HL-60 (cell line): ENCODE data around the gene BCL3.

ENCODE experiments used
- DNase-seq, 2 experiments: peaks; one replicate each; pipeline ENCODE4 v3.0.0-alpha.2; 2010 to 2020; ENCODE audit warnings: low read depth in 1 of 2, low spot score in 1 of 2
- H3K27ac ChIP-seq: fragments of 250-450 bp; sonication (Bioruptor Pico); replicated peaks from 2 replicates; pipeline ENCODE4 v1.5.1; 2020; ENCODE audit warnings: mild to moderate bottlenecking, moderate library complexity
- H3K27me3 ChIP-seq: fragments of 250-450 bp; sonication (Bioruptor Pico); 2 replicates; pipeline ENCODE4 v1.5.1; 2021; ENCODE audit warnings: mild to moderate bottlenecking, moderate library complexity; ENCODE audit not compliant: insufficient read depth, poor library complexity, severe bottlenecking
- H3K4me3 ChIP-seq: replicated peaks from 2 replicates; pipeline ENCODE4 v1.5.1; 2011; ENCODE audit warnings: mild to moderate bottlenecking, control low read depth, low read length; ENCODE audit not compliant: insufficient read depth
- GABPA ChIP-seq: IDR thresholded peaks from 2 replicates; pipeline ENCODE4 v1.6.1; 2012; ENCODE audit warnings: low read depth
- POLR2AphosphoS5 ChIP-seq: IDR thresholded peaks from 2 replicates; pipeline ENCODE4 v1.6.1; 2012; ENCODE audit warnings: low read depth
- SPI1 ChIP-seq: IDR thresholded peaks from 2 replicates; pipeline ENCODE4 v1.6.1; 2012; ENCODE audit warnings: low read depth, mild to moderate bottlenecking, borderline replicate concordance
- TF ChIP-seq, protein P1 (sequence below): IDR thresholded peaks from one replicate; pipeline ENCODE4 v1.5.1; 2011; ENCODE audit warnings: low read length, control low read depth, inconsistent platforms; ENCODE audit not compliant: insufficient read depth
- TF ChIP-seq, protein P2 (sequence below): IDR thresholded peaks from 2 replicates; pipeline ENCODE4 v1.6.1; 2012; ENCODE audit warnings: low read depth; ENCODE audit not compliant: insufficient replicate concordance

Gene BCL3

DNA sequence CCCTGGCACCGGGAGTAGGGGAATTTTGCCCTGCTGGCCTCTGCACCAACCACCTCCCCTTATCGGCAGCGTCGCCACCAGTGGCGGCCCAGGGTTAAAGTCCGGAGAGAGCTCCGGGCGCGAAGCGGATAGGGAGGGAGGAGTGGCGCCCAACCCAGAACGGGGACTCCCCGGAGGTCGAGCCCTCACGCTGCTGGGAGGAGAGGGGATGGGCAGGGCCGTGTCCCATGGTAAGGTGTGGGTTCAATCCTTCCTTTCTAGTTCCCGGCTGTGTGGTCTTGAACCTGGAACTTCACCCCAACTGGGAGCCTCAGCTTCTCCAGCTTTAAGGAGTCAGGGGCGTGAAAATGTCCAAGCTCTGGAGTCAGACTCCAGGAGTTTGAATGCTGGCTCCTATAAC lies 23.3 kb upstream of the BCL3 start:
- DNase-seq, result no peak
- no peaks in the 10 kb centered on the region for H3K27me3 ChIP-seq
- H3K4me3 ChIP-seq, result no peak overlapping the region
- TF ChIP-seq GABPA (no peak), POLR2AphosphoS5 (no peak), SPI1 (no peak)
- TF ChIP-seq, protein P1, sequence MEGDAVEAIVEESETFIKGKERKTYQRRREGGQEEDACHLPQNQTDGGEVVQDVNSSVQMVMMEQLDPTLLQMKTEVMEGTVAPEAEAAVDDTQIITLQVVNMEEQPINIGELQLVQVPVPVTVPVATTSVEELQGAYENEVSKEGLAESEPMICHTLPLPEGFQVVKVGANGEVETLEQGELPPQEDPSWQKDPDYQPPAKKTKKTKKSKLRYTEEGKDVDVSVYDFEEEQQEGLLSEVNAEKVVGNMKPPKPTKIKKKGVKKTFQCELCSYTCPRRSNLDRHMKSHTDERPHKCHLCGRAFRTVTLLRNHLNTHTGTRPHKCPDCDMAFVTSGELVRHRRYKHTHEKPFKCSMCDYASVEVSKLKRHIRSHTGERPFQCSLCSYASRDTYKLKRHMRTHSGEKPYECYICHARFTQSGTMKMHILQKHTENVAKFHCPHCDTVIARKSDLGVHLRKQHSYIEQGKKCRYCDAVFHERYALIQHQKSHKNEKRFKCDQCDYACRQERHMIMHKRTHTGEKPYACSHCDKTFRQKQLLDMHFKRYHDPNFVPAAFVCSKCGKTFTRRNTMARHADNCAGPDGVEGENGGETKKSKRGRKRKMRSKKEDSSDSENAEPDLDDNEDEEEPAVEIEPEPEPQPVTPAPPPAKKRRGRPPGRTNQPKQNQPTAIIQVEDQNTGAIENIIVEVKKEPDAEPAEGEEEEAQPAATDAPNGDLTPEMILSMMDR, result no peak
- TF ChIP-seq, protein P2, sequence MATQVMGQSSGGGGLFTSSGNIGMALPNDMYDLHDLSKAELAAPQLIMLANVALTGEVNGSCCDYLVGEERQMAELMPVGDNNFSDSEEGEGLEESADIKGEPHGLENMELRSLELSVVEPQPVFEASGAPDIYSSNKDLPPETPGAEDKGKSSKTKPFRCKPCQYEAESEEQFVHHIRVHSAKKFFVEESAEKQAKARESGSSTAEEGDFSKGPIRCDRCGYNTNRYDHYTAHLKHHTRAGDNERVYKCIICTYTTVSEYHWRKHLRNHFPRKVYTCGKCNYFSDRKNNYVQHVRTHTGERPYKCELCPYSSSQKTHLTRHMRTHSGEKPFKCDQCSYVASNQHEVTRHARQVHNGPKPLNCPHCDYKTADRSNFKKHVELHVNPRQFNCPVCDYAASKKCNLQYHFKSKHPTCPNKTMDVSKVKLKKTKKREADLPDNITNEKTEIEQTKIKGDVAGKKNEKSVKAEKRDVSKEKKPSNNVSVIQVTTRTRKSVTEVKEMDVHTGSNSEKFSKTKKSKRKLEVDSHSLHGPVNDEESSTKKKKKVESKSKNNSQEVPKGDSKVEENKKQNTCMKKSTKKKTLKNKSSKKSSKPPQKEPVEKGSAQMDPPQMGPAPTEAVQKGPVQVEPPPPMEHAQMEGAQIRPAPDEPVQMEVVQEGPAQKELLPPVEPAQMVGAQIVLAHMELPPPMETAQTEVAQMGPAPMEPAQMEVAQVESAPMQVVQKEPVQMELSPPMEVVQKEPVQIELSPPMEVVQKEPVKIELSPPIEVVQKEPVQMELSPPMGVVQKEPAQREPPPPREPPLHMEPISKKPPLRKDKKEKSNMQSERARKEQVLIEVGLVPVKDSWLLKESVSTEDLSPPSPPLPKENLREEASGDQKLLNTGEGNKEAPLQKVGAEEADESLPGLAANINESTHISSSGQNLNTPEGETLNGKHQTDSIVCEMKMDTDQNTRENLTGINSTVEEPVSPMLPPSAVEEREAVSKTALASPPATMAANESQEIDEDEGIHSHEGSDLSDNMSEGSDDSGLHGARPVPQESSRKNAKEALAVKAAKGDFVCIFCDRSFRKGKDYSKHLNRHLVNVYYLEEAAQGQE, result no peak
- no peak overlapping the region for H3K27ac ChIP-seq

DNA sequence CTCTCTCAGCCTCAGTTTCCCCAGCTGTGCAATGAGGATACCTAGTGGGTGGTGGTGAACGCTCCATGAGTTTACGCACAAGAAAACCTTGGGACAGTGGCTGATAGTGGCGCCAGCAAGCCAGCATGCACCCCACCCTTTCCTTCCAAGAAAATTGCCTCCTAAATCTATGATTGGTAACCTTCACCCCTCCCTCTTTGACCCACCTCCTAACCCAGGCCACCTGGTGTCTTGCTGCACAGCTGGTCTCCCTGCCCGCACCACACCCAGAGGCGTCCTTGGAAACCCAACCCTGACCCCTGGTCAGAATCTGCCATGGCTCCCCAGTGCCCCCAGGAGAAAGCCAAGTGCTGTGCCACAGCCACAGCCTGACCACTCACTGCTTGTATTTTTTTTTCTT lies 22.8 kb upstream of the BCL3 start:
- TF ChIP-seq SPI1, result no peak
- TF ChIP-seq, protein P1, result no peak
- no peak for TF ChIP-seq GABPA
- TF ChIP-seq, protein P2, result no peak
- TF ChIP-seq POLR2AphosphoS5, result no peak
- H3K4me3 ChIP-seq, result no peak overlapping the region
- H3K27me3 ChIP-seq, result no peaks in the 10 kb centered on the region
- DNase-seq, result no peak
- H3K27ac ChIP-seq, result no peak overlapping the region

DNA sequence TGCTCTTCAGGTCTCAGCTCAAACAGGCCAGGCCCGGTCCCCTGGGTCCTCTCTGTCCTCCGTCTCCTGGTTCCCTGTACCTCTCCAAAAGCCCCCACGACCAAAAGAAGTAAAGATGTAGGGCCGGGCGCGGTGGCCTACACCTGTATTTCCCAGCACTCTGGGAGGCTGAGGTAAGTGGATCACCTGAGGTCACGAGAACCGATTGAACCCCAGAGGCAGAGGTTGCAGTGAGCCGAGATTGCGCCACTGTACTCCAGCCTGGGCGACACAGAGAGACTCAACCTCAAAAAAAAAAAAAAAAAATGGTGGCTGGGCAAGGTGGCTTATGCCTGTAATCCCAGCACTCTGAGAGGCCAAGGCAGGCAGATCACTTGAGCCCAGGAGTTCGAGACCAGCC lies 22.0 kb upstream of the BCL3 start:
- DNase-seq, result peak in 1 of 2 experiments; percentile 27
- H3K27me3 ChIP-seq, result no peaks in the 10 kb centered on the region
- TF ChIP-seq, protein P2, result no peak
- TF ChIP-seq POLR2AphosphoS5, result no peak
- TF ChIP-seq, protein P1, result no peak
- TF ChIP-seq SPI1, result no peak
- no peak for TF ChIP-seq GABPA
- no peak overlapping the region for H3K27ac ChIP-seq
- no peak overlapping the region for H3K4me3 ChIP-seq
